GM10847 (cell line): ENCODE results near the gene NXT1.

Source experiments
- POLR2A ChIP-seq: IDR thresholded peaks from 2 replicates; pipeline ENCODE4 v1.6.1; 2011; ENCODE audit not compliant: insufficient read length; ENCODE audit errors: extremely low read depth

NXT1 gene

DNA sequence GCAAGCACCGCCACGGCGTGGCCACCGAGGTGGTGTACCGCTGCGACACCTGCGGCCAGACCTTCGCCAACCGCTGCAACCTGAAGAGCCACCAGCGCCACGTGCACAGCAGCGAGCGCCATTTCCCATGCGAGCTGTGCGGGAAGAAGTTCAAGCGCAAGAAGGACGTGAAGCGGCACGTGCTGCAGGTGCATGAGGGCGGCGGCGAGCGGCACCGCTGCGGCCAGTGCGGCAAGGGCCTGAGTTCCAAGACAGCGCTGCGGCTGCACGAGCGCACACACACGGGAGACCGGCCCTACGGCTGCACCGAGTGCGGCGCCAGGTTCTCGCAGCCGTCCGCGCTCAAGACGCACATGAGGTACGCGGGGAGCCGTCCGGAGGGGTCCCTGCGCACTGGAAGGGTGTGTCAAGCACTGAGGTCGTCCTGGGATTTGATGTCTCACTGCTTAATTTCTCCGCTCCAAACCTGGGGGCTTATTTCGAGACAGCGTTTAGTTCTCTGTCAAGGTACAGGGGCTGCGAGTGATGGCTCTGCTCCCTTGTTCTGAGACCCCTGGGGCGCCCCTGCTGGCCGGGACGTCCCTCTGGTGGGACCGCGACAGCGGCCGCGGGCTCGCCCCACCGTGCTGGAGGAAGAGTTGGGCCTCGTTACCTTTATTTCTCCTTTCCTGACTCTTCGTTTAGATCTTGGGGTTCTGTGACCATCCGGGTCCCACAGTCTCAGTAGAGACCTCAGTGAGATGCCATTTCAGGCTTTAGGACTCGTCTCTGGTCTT is 15.0 kb downstream of the NXT1 start:
- no peak for TF ChIP-seq POLR2A

DNA sequence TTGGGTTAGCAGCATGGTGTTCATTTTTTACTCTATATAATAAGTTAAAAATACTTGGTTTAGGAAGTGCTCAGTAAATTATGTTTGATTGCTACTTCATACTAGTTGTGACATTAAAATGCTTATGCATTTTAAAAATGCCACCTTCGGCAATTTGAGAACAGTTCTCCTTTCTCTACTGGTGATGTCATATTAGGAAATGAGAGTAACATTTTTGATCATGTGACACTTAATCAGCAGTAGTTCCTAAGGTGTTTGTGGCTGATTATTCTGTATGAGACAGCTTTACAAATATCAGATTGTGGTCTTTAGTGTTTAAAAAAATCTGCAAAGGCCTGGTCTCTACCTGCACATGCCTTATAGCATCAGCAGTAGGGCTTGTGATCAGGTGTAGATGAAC is 15.8 kb downstream of the NXT1 start:
- TF ChIP-seq POLR2A: no peak

DNA sequence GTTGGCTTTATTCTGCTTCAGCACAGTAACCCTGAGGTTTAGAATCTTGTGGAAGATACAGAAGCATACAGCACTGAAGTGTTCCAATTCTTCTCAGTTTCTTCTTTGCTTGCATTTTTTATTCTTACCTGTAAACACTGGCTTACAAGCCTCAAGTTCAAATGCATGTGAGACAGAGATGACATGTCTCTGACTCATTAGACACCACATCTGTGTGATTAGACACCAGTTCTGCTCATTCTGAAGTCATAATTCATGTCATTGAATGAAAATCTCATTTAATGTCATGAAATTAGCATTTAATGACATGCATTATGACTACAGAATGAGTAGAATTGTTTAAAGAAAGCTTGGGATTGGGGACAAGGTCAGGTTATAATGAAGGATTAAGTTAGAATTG is 17.2 kb downstream of the NXT1 start:
- no peak for TF ChIP-seq POLR2A

DNA sequence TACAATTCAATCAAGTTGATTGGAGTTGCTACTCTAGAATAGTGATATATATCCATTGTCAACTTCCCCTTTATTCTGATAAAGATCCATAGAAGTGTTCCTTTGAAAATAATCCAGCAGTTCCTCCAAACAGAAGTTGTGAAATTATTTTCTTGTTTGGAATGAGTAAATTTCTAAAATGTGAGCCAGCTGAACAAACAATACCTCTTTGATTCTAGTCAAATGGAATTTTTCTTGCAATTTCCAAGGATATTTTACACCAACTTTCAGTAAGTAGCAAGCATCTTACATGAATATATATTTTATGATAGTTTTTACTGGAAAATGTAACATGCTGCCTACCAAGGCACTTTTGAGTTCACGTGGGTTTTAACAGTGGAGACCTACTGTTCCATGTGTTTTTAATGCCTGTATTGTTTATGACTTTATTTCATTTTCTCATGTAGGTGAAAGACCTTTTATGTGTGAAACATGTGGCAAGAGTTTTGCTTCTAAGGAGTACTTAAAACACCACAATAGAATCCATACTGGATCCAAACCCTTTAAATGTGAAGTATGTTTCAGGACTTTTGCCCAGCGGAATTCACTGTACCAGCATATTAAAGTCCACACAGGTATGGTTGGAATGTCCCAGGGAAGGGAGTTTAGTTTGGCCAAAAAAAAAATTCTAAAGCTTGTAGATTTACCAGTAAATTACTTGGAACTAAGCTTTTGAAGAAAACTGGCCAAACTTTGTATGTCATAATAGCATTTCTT is 17.9 kb downstream of the NXT1 start:
- no peak for TF ChIP-seq POLR2A

DNA sequence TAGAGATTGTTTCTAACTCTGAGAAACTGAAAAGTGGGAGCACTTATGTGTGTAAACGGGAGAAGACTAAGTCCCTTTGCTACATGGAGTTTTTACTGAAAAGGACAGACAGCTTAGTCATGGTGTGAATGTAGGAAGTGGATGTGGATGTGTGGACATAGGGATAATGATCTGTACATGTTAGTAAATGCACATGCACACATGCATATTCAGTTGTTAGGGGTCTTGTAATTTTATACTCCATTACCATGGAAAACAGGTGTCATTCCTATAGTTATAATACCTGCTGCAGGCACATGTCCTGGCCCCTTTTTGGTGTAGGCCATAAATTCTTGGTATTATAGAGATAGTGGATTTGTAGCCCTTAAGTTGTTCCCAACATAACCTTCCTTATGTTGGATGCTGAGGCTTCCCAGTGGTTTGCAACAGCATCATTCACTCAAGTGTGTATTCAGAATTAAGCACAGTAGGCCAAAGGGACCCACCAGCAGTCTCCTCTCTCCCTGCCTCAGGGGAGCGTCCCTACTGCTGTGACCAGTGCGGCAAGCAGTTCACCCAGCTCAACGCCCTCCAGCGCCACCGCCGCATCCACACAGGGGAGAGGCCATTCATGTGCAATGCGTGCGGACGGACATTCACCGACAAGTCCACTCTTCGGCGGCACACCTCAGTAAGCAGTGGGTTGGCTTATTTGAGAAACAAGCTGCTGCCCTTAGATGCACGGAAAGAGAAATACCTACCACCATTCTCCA is 18.7 kb downstream of the NXT1 start:
- TF ChIP-seq POLR2A: no peak

DNA sequence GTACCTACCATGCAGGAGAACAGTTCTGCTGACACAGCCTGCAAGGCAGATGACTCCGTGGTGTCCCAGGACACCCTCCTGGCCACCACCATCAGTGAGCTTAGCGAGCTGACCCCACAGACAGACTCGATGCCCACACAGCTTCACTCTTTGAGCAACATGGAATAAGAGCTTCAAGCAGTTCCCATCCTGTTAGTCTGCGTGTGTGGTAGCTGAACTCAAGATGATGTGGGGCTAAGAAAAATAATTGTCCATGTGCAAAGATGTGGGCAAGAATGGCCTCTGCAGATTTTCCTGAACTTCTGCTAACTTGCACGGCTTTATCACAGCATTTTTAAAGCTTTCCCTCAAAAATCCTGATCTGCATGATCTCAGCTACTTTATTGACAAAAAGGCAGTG is 19.7 kb downstream of the NXT1 start:
- no peak for TF ChIP-seq POLR2A

DNA sequence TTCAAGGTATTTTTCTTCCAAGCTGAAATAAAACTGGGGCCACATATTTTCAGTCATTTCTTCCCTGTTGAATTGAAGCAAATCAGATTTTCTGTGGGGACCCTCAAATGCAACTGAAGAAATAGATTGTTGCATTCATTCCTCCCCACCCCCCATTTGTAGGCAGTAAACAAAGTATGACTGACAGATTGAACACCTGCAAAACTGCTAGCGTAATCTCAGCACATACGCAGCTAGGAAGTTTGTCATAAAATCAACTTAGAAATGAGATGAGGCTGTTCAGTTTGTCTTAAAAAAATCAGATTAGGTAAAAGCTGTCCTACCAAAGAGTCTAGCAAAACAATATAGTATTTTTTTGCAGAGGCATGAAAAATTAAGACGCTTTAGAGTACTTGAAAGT is 20.3 kb downstream of the NXT1 start:
- TF ChIP-seq POLR2A: no peak

DNA sequence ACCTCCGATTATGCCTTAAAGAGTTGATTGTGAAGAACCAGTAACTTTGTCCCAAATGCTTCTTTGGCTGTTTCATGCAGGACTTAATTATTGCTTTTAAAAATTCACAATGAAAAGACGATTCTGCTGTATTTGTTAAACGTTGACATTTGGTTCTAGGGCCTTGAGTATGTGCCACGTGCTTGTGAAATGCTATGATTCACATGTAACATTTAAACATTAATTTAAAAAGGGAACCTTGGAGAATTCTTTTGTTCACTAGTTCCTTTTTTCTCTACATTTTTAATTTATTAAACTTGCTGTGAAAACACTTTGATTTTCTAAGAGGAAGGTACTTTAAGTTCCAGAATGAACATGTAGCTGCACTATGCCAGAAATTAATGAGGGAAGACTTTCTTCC is 20.9 kb downstream of the NXT1 start:
- TF ChIP-seq POLR2A: no peak

DNA sequence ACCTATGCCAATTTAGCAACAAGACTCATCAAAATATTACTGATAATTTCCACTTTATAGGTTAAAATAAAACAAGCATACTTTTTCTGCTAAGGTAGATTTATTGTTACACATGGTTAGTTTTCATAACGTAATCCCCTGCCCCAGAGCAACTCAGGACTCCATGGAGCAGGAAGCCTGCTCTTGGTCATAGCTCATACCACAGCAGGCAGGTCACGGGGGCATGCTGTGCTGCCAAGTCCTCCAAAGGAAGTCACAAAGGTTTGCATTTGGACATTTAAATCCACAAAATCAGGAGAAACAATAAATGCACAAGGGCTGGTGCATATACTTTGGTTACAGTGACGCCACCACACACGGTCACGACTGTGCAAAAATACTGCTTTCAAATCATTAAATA is 23.9 kb downstream of the NXT1 start:
- TF ChIP-seq POLR2A: no peak

DNA sequence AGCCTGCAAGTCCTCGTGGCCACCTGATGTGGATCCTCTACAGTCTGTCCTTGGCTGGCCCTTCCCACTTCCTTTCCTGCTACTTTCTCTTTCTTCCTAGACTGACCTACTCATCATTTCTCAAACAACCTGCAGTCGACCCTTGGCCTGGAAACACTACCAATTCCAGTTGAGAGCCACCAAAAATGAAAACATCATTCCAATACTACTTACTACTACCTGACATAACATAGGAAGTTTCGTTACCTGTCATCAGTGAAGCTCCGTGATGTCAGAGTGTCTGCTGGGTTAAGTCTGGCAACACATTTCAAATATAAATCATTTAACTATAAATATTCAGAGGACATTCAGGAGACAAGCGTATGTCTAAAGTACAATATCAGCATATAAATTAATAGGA is 25.2 kb downstream of the NXT1 start:
- TF ChIP-seq POLR2A: no peak

DNA sequence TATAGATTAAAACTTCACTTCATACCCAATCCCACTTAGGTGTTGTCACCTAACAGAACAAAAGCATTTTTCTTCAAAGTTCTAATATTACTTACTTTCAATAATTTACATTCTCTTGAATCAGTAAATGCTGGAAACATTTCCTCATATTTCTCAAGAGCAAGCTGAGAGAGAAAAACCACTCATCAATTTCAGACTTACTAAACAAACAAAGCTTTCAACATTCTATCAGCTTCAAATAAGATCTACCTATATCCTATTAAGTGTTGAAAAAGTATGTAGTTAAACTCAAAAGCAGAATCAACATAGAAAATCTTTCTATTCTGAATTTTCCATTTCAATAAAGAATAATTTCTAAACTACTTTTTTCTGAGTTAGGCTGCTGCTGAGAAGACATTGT is 29.2 kb downstream of the NXT1 start:
- no peak for TF ChIP-seq POLR2A

DNA sequence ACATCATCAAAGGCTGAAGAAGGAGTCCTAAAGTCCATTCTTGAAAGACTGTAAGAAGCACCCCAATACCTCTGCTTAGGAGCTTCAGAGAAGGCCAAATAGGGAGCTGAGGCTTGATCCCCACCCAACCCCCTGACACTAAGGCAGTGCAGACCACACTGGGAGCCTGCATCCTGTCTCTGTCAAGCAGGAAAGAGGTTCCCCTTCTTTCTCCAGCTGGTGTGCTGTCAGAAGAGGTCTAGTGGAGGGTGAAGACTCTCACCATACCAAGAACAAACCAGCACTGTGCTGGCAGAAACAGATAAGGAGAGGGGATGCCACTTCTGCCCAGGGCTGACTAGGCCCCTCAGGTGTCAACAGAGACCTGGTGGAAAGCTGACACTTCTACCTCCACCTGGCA is 31.3 kb downstream of the NXT1 start:
- TF ChIP-seq POLR2A: no peak

DNA sequence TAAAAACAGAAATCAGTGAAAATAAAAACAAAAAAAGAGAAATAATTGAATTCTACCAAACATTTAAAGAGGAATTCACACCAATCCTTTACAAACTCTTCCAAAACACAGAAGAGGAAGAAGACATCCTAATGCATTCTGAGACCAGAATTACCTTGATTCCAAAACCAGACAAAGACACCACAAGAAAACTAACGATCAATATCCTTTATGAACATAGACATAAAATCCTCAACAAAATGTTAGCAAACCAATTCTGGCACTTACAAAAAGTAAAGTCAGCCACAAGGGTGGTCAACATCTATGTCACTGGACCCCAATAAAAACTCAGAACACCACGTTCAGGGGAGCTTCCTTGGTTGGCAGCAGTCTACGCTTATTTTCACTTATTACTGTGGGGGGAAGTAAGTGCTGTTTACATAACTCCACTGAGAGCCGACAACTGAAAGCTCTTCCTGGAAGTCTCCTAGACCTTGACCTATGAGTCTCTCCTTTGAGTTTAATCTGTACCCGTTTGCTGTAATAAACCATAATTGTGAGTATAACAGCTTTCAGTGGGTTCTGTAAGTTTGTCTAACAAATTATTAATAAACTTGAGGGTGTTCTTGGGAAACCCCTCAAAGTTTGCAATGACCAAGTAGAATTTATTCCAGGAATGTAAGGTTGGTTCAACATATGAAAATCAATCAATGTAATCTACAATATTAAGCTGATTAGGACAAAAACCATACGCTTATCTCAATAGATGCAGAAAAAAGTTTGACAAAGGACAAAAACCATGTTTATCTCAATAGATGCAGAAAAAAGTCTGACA is 35.9 kb downstream of the NXT1 start:
- TF ChIP-seq POLR2A: no peak

DNA sequence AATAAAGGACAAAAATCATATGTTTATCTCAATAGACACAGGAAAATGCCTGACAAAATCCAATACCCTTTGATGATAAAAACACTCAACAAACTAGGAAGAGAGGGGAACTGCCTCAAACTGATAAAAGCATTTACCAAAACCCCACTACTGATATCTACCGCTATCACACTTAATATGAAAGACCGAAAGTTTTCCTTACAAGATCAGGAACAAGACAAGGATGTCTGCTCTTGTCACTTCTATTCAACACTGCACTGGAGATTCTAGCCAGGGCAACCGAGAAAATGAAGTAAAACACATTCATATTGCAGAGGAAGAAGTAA is 36.5 kb downstream of the NXT1 start:
- no peak for TF ChIP-seq POLR2A

DNA sequence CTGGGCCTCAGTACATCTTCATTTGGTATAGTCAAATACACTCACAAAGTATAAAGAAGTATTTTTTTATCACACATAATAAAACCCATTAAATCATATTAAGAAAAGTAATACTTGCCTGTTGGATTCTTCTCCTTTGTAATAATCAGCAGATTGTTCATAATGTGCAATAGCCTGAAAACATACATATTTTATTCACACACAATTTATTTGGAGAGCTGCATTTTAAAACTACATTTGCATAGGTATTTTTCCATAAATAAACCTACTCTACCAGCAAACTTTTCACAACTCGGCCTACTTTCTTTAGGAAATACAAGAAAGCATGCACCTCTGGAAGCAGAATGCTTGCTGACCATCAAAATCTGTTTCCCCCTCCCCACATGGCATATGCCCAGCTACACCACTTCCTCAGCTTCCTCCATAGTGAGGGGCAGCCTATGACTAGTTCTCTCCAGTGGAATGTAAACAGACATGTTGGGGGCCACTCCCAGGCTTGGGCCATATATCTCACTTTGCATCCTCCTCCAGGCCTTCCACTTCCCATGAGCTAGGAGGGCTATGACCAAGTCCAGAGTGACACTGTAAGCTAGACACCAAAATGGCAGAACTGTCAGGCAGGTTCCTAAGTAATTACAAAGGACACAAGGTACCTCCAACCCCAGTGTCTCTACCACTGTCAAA is 39.6 kb downstream of the NXT1 start:
- no peak for TF ChIP-seq POLR2A
